ENCODE results near the gene MYO7B.

MYO7B gene

DNA sequence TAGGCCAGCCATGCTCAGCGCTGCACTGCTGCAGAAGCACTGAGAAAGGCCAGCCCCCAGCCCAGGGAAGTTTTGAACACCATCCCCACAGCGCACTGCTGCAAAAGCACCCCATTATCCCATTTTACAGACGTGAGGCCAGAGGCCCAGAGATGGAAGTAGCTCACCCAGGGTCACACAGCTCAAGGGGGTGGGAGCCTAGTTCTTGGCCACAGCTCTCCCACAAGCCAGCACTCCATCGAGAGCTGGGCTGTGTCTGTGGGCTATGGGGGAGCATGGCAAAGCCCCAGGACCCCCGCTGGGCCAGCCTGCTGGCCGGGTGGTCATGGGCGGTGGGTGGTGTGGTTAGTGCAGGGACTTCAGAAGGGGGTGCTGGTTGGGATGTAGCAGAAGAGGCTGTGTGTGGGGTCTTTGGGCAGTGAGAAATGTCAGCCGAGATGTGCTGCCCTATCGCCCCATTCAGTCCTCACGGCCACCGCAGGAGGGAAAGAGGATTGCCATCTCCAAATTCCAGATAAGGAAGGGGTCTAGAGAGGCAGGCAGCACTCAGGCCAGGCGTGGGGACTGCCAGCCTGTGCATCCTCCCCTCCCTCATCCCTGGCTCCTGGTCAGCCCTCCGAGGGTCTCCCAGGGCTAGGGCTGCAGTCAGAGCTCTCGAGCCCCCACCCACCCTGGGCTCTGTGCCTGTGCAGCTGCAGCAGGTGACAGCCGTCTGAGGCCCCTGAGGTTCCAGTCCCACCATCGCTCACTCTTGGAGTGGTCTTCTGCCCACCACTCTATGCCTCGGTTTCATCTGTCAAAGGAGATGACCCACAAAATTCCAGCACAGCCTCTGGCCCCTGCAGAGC lies 93.5 kb downstream of the MYO7B start:
- DNase-seq, result no peak

DNA sequence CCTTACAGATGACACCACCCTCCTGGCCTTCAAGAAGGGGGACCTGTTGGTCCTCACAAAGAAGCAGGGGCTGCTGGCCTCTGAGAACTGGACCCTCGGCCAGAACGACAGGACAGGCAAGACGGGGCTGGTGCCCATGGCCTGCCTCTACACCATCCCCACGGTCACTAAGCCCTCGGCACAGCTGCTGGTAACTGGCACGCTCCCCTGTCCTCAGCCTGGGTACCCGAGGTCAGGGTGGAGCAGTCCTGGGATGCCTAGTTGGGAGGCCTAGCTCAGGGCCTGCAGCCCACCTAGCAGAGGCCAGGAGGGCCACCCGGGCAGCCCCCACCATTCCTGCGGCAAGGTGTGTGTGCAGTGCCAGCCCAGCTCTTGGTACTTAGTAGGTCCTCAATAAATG lies 94.2 kb downstream of the MYO7B start:
- no peak for DNase-seq

DNA sequence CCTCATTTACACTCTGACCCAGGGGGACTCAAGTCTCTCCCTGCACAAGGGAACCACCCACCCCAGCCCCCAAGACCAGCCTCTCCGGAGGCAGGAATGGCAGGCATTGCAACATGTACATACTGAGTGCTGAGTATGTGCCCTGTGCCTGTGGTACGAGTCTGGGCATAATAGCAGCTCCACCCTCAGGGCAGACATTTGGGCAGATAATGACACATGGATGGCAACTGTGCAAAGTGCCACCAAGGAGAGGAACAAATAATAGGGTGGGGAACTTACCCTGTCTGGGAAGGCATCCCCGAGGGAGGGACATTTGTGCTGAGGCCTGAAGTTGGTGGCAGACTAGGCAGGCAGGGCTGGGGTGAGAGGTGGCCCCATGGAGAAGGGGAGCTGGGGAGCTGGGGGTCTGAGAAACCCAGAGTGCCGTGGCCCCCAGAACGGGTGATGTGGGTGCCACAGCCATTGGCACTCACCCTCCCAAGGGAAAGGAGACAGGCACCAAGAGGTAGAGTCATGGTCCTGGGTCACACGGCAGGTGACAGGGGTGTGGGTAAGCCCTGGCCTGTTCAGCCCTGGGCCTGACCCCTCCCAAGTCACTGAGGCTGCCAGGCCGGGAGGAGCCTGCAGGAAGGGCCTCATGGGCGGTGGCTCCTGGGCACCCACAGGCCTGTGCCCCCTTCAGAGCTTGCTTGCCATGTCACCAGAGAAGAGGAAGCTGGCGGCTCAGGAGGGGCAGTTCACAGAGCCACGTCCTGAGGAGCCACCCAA lies 94.8 kb downstream of the MYO7B start:
- DNase-seq, result no peak

DNA sequence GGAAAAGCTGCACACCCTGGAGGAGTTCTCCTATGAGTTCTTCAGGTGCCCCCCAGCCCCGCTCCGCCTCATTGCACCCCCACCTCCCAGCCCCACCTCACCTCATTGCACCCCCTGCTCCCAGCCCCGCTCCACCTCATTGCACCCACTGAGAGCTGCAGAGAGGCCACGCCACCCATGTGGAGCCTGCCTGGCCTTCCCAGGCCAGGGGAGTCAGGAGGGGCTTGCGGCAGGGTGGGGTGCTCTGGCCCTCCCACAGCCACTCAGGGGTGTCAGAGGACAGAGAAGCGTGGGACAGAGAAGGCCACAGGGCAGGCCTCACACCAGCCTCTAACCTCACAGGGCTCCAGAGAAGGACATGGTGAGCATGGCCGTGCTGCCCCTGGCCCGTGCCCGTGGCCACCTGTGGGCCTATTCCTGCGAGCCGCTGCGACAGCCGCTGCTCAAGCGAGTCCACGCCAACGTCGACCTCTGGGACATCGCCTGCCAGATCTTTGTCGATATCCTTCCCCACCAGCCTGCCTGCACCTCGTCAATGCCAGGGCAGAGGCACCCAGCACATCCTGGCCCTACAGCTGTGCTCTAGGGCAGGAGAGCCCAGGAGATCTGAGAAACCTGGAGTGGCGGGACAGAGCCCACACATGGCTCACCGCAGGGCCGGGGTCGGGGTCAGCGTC lies 95.5 kb downstream of the MYO7B start:
- no peak for DNase-seq

DNA sequence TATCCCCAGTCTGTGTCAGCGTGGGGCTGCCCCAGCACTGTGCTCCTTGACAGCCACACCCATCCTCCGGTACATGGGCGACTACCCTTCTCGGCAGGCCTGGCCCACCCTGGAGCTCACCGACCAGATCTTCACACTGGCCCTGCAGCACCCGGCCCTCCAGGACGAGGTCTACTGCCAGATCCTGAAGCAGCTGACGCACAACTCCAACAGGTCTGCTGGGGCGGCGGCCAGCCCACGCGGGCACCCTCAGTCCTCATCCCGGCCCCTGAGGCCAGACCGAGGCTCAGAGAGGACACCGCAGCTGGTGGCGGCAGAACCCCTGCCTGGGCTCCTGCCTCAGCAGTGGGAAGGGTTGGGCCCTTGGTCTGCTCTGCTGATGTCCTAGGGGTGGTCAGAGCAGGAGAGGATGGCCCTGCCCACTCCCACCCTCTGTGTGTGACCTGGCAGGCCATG lies 96.1 kb downstream of the MYO7B start:
- no peak for DNase-seq

DNA sequence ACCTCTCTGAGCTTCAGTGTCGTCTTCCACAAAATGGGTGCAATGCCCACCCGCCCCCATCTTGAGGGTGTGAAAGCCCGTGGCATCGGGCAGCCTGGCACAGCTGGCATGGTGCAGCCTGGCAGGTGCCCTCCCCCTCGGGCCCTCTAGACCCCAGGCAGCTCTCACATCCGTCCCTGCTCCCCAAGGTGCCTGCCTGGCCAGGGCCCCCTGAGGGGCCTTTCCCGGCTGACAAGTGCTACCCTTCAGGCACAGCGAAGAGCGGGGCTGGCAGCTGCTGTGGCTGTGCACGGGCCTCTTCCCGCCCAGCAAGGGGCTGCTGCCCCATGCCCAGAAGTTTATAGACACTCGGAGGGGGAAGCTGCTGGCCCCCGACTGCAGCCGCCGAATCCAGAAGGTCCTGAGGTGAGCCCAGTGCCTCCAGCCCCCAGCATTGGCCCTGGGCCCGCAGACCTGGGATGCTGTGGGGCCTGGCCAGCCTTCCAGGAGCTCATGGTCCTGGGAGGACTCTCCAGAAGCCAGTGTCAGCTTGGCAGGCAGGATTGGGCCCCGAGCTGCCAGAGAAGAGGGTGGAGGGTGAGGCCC lies 96.6 kb downstream of the MYO7B start:
- no peak for DNase-seq

DNA sequence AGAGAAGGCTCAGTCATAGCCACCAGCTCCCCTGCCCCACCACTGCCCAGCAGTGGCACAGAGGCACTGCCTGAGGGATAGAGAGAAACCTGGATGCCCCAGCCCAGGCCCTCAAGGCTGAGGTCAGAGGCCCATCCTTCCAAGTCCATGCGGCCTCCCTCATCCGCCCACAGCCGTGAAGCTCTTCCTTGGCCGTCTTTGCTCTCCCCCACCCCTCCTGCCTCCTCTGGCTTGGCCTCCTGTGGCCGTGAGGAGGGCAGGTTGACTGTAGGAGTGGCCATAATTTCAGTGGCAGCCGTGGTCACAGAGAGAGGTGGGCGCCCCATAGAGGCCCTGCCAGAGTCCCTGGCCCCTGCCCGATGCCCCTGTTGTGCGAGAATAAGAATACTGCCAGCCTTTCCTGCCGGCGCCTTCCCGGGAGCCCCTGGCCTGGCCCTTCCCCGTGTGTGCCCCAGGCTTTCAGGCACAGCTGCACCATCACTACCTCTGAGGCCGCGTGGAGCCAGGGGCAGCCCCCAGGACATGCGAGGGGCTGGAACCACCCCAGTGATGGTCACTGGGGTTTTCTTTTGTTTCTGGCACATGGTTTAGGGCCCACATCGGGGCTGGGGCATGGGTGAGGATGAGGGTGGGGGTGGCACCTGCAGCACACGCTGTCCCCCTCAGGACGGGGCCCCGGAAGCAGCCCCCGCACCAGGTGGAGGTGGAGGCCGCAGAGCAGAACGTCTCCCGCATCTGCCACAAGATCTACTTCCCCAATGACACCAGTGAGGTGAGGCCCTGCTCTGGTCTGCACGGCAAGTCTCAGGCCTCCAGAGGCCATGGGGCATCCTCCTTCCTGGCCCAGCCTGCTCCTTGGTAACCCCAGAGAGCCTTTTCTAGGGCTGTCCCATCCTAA lies 97.4 kb downstream of the MYO7B start:
- DNase-seq, result no peak

DNA sequence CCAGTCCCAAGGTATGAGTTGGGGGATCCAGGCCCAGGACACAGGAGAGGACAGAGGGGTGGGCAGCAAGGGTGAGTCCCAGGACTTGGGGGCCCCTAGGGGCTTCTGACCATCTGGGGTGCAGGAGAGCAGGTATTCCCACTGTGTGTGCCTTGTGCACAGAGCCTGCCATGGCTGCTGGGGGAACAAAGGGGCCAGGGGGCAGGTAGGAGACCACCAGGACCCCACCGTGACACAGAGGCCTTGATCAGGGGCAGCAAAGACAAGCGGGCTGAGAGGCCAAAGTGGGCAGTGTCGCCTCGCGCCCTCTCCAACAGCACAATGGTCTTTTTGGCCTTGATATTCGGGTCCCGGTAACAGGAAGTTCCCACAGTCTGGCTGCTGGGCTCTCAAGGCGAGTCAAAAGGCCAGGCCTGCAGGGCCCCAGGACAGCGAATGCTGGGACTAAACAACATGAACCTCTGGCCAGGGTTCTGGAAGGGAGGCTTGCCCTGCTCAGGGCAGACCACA lies 98.1 kb downstream of the MYO7B start:
- DNase-seq, result no peak

DNA sequence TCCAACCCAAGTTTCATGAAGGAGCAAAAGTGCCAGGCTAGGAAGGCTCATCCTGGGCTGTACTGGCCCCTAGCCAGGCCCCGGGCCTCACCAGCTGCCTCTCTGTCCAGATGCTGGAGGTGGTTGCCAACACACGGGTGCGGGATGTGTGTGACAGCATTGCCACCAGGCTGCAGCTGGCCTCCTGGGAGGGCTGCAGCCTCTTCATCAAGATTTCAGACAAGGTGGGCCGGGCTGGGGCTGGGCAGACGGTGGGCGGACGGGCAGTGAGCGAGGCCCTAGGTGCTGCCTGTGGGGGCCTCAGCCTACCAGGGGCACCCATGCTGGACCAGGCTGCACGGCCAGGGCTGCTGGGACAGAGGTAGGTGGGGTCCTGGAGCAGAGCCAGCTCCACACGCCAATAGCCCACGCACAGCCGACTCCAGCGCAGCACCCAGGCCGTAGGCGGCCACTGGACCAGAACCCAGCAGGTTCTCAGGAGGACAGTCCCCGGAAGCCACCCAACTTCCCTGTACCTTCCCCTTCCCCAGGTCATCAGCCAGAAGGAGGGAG lies 98.7 kb downstream of the MYO7B start:
- DNase-seq, result no peak

DNA sequence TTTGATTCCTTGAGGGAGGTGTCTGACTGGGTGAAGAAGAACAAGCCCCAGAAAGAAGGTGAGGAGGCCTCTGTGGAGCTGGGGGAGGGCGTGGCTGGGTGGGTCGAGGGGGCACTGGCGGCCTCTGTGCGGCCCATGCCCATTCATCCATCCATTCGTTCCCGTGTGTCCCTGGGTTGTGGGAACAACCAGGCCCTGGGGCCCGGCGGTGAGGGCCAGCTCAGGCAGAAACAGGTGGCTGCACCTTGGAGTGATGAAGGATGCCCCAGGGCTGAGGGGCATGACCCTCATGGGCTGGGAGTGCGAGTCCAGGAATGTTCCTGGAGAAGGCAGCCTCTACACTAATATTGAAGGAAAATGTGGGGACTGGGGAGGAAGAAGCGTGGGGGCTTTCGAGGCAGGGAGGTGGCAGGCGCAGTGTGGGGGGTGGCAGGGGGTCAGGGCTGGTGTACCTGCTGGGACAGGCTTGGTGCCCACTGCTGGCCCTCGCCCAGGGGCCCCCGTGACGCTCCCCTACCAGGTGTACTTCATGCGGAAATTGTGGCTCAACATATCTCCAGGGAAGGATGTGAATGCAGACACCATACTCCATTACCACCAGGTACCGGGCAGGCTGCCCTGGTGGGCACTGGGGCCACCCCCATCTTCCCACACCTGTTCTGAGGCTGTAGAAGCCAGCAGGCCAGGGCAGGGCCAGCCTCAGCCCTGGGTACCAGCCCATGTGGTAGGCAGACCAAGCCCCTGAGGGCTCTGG lies 99.3 kb downstream of the MYO7B start:
- no peak for DNase-seq

DNA sequence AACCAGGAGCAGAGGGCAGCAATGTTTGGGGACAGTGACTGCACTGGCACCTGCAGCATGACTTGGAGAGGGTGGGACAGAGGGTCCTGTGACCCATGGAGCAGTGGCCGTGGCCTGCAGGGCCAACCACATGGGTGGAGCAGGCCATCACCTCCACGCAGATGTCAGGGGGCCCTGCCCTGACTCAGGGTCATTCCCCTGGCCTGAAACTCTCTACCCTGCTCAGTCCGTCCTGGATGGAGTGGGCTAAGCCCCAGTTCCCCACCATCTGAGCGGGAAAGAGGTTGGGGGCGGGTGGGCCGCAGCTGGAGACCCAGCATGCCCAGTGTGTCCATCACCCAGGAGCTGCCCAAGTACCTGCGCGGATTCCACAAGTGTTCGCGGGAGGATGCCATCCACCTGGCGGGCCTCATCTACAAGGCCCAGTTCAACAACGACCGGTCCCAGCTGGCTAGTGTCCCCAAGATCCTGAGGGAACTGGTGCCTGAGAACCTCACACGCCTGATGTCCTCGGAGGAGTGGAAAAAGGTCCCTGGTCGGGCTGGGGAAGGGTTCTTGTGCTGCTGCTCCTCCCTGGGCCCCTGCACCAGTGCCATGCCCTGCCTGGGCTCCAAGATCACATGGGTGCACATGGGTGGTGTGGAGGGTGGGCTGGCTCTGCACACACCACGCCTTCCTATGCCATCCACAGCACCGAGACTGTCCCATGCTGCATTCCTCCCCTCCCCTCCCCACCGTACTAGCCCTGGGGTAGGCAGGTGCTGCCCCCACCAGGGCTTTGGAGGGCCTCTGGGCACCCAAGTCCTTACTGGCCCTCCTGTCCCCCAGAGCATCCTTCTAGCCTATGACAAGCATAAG lies 100.1 kb downstream of the MYO7B start:
- DNase-seq, result no peak

DNA sequence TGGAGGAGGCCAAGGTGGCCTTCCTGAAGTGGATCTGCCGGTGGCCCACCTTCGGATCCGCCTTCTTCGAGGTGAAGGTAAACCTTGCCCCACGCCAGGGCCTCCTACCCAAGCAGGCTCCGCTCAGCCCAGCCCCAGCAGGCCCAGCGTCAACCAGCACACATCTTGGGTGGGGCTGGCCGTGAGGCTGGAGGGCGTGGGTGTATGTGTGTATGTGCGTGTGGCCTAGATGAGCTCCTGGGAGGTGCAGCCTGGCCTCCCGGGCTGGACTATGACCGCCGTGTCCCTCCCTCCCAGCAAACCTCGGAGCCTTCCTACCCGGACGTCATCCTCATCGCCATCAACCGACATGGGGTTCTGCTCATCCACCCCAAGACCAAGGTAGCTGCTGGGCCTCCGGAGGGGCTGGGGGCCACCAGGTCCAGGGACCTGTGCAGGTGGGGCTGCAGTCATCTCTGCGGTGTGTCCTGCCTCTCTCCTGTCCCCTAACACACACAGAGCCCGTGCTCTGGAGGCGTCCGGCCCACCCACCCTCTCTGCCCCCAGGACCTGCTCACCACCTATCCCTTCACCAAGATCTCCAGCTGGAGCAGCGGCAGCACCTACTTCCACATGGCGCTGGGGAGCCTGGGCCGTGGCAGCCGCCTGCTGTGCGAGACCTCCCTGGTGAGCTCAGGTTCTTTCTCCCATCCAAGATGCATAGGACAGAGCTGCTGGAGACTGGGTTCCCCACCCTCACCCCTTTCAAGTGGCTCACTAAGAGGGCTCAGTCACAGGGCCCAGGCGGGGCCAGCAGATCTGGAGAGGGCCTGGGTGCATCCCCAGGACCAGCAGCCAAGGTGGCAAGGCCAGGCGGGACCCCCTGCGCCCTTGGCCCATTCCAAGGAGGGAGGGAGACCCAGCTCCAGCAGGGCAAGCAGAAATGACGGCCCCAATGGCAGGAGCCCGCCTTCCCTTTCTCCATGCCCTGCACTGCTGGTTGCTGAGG lies 101.1 kb downstream of the MYO7B start:
- DNase-seq, result no peak

DNA sequence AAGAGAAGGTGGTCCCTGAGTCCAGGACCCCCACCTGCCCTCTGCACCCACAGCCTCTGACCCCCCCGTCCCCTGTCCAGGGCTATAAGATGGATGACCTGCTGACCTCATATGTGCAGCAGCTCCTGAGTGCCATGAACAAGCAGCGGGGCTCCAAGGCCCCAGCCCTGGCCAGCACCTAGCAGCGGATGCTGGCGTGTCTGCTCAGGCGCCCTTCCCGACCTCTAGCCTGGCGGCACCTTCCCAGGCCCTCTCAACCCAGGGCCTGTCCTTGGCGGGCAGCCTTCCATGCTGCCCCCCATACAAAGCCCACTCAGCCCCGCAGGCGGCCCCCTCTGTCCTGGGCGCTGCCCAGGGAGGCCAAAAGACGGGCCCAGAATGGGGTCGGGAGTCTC lies 101.8 kb downstream of the MYO7B start:
- no peak for DNase-seq

DNA sequence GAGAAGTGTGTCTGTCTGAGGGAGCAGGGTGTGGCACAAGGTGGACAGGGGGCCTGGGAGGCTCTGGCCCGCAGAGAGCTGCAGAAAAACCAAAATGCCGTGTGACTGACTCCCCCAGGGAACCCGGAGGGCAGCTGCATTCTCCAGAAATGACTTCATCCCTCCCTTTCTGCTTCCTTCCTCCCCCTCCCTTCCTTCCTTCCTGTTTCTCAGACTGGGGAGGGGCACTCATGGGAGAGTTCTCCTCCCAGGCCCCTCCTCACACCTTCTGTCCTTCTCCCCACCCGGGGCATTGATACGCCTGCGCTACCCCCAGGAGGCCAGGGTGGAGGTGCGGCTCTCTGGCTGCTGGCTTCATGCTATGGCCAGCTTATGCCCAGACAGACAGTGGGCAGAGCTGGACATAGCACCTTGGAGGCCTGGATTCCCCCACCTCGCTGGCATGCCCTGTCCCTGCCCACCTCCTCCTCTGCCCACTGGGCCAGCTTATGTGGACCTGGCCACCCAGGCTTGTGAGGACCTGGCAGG lies 102.3 kb downstream of the MYO7B start:
- DNase-seq, result peak; percentile 15

DNA sequence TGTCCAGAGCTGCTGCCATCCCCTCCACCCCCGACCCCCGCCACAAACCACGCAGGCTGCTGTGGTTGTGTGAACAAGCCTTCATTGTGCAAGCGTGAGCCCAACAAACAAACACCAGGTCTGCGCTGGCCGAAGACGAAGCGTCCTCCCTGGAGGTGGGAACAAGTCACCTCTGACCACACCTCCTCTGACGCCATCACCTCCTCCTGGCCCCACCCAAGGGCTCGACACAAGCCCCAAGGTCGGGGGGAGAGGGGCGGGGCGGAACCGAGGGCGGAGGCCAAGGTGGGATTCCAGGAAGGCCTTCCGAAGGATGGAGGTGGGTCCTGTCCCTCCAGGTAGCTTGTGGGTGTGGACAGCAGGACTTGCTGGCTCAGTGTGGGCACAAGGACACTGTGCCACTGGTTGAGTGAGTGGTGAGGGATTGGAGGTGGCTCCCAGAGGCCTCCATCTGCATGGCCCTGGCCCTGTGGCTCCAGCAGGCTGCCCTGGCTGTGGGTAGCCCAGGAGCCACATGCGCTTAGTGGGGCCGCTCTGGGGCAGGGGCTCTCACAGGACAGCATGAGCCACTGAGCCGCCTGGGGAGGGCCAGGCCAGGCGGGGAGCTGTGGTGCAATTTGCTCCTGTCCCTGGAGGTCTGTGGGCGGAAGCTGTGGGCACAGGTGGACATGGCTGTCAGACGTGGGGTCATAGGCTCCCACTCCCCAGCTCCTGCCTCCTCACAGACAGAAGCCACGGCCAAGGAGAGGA lies 103.1 kb downstream of the MYO7B start:
- DNase-seq, result no peak

DNA sequence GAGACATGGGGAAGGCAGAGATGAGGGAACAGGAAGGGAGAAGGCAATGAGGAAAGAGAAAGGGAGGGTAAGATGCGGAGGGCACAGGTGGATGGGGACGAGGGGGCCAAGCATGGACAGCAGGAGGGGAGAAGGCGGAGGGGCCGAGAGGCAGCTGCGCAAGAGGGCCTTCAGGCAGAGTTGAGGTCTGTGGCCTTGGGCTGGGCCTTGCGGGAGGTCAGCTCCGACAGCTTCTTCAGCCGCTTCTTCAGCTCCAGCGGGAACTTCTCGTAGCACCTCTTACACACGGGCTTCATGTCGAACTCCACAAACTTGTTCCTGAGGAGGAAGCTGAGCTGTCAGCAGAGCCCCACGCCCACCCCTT lies 103.6 kb downstream of the MYO7B start:
- DNase-seq, result no peak
